Stimulated activated naive B cell treated with anti-CD40 and anti-IgM and Interleukin-4, amounts not matched to agents 10 μg/mL and 1 μg/mL and 100 μg/mL, for 72 hours (primary cell): ENCODE measurements around the gene GRK4.
A peak's percentile ranks its signal among the peaks of the same experiment; 100 is the strongest.
"Not testable (repeated sequence)": the region's sequence is repeated elsewhere in the genome, so short reads cannot be mapped to it uniquely, and the experiment has no call there.

Source experiments
- ATAC-seq, 2 donors: fragments of 150-1000 bp; cut with Tn5 transposase; replicated peaks; 2 replicates each; pipeline ENCODE4 v1.10.0; 2021; ENCODE audit warnings: moderate library complexity in 1 of 2
- DNase-seq: peaks from one replicate; pipeline ENCODE4 v3.0.0; 2021
- H3K27ac Mint-ChIP-seq: one replicate; pipeline ENCODE4 v1.8.0; 2022; ENCODE audit warnings: mild to moderate bottlenecking, mixed read lengths
- H3K27me3 Mint-ChIP-seq, 2 donors: one replicate each; pipeline ENCODE4 v1.8.0; 2022; ENCODE audit warnings: mixed read lengths in 2 of 2
- H3K36me3 Mint-ChIP-seq, 2 donors: one replicate each; pipeline ENCODE4 v1.8.0; 2022; ENCODE audit warnings: mixed read lengths in 2 of 2, mild to moderate bottlenecking in 1 of 2
- H3K4me1 Mint-ChIP-seq, 2 donors: one replicate each; pipeline ENCODE4 v1.8.0; 2022; ENCODE audit warnings: mixed read lengths in 2 of 2, mild to moderate bottlenecking in 1 of 2
- H3K4me3 Mint-ChIP-seq, 2 donors: one replicate each; pipeline ENCODE4 v1.8.0; 2022; ENCODE audit warnings: mild to moderate bottlenecking in 2 of 2, mixed read lengths in 2 of 2, moderate library complexity in 1 of 2
- H3K9me3 Mint-ChIP-seq, 2 donors: one replicate each; pipeline ENCODE4 v1.8.0; 2022; ENCODE audit warnings: mixed read lengths in 2 of 2, mild to moderate bottlenecking in 1 of 2

The GRK4 gene

DNA sequence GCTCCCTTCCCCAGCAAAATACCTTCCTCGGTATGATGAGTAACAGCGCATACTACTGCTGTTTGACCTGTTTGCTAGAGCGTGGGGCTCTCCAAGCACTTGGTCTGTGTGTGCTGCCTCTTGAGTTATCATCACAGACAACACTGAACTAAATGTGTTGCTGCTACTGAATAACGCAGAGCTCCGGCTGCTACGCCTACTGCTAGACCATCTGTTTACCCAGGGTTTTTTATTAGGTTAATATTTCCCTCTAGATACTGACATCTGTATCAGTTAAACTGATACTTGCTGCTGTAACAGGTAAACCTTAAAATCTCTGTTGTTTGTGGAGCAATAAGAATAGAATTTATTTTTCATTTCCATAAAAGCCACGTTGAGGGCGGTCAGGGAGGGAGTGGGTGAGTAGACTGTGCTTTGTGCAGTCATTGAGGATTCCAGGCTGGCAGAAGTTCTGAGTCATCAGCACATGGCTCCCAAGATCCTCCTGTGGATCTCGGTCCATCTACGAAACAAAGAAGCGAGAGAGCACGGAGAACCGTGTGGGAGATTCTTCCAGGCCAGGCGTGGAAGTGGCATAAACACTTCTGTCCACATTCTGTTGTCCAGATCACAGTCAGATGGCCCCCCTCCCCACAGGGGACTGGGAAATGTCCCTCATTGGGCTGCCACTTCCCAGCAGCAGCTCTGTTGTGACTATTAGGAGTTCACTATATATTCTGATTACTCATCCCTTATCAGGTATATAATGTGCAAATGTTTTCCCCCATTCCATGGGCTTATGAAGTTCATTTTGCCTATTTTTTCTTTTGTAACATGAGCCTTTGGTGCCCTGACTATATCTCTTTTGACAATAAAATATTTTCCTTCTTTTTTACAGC is 14.1 kb downstream of the GRK4 start:
- DNase-seq (no peak), ATAC-seq (no peak)
- Mint-ChIP-seq H3K4me3 (no peak overlapping the region), H3K27ac (no peak overlapping the region), H3K4me1 (peaks cover 0 to 3% of the 10 kb centered on the region in 2 donors), H3K36me3 (peaks cover 2 to 3% of the 10 kb centered on the region in 2 donors), H3K27me3 (no peaks in the 10 kb centered on the region), H3K9me3 (peaks cover 4 to 6% of the 10 kb centered on the region in 2 donors)

DNA sequence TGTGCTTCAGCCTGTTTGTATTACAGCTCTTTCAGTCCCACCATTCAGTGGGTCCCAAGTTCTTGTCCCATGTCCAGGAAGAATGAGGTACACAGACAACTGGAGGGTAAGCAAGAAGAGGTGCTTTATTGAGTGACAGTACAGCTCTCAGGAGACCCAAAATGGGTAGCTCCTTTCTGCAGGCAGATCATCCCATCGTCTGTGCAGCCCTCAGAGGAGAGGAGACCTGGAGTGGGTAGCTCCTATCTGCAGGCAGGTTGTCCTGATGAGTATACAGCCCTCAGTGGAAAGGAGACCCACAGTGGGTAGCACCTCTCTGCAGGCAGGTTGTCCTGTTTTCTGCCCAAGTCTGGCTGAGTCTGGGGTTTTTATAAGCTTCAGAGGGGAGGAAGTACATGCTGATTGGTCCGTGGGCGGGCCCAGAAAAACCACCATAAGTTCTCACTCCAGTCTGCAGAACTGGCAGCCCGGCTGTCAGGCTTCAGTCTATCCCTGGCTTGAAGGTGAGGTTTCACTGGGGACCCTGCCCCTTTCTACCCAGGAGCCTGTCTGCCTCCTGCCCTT is 18.0 kb downstream of the GRK4 start:
- Mint-ChIP-seq H3K36me3 (peaks cover 2 to 3% of the 10 kb centered on the region in 2 donors), H3K9me3 (peaks cover 7 to 10% of the 10 kb centered on the region in 2 donors), H3K4me1 (peaks cover 0 to 3% of the 10 kb centered on the region in 2 donors), H3K4me3 (no peak overlapping the region), H3K27me3 (peaks cover 0 to 6% of the 10 kb centered on the region in 2 donors), H3K27ac (no peak overlapping the region)
- ATAC-seq = no peak
- DNase-seq = no peak

DNA sequence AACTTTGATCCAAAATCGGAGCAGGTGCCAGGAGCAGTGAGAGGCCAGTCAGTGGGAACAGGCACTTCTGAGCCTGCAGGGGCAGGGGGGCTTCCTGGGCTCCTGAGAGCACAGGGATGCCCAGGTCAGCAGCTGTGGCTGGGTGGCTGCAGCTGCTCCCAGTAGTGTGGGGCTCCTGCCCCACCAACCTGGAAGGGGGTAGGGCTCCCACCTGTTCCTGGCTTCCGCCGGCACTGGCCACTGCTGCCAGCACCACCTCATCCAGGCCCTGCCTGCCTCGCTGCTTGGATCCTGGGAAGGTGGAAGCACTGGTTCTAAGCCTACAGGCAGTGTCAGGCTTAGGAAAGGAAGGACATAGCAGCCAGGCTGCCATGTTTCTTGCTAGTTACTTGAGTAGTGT is 18.6 kb downstream of the GRK4 start:
- no peak for DNase-seq
- H3K4me1 Mint-ChIP-seq = peaks cover 0 to 3% of the 10 kb centered on the region in 2 donors
- peaks cover 0 to 6% of the 10 kb centered on the region in 2 donors for H3K27me3 Mint-ChIP-seq

DNA sequence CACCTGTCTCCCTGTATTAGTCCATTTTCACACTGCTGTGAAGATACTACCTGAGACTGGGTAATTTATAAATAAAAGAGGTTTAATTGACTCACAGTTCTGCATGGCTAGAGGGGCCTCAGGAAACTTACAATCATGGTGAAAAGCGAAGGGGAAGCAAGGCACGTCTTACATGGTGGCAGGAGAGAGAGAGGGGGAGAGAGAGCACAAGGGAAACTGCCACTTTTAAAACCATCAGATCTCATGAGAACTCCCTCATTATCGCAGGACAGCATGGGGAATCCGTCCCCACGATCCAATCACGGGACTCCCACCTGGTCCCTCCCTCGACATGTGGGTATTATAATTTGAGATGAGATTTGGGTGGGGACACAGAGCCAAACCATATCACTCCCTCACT is 20.3 kb downstream of the GRK4 start:
- not testable (repeated sequence) for H3K27me3 Mint-ChIP-seq, ATAC-seq, H3K4me1 Mint-ChIP-seq, H3K36me3 Mint-ChIP-seq, DNase-seq, H3K27ac Mint-ChIP-seq, H3K4me3 Mint-ChIP-seq
- H3K9me3 Mint-ChIP-seq = peaks cover 8 to 10% of the 10 kb centered on the region in 2 donors

More for the DNA sequence above, 18.6 kb downstream of the GRK4 start:
- ATAC-seq = no peak
- no peak overlapping the region for H3K4me3 Mint-ChIP-seq
- peaks cover 2 to 3% of the 10 kb centered on the region in 2 donors for H3K36me3 Mint-ChIP-seq
- H3K27ac Mint-ChIP-seq = no peak overlapping the region
- H3K9me3 Mint-ChIP-seq = peaks cover 8 to 10% of the 10 kb centered on the region in 2 donors

DNA sequence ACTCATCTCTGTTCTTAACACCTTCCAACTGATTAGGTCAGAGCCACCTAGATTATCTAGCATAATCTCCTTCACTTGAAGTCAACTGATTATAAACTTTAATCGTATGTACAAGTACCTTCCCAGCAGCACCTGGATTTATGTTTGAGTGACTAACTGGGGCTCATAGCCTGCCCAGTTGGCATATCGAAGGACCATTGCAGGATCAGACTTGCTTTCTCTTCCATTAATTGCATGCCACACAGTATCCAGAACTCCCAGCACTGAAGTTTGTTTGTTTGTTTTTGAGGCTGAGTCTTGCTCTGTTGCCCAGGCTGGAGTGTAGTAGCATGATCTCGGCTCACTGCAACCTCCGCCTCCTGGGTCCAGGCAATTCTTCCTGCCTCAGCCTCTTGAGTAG is 27.9 kb downstream of the GRK4 start:
- ATAC-seq (no peak), DNase-seq (no peak)
- Mint-ChIP-seq H3K27ac (no peak overlapping the region), H3K36me3 (no peaks in the 10 kb centered on the region), H3K4me1 (no peaks in the 10 kb centered on the region), H3K4me3 (no peak overlapping the region), H3K27me3 (peaks cover 4 to 8% of the 10 kb centered on the region in 2 donors), H3K9me3 (peaks cover 0 to 1% of the 10 kb centered on the region in 2 donors)

DNA sequence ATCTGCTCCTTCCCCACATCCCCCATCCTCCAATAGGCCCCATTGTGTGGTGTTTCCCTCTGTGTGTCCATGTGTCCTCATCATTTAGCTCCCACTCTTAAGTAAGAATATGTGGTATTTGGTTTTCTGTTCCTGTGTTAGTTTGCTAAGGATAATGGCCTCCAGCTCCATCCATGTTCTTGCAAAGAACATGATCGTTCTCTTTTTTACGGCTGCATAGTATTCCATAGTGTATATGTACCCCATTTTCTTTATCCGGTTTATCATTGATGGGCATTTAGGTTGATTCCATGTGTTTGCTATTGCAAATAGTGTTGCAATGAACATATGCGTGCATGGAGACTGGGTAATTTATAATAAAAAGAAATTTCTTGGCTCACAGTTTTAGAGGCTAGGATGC is 31.5 kb downstream of the GRK4 start:
- Mint-ChIP-seq H3K4me3 (no peak overlapping the region), H3K9me3 (no peaks in the 10 kb centered on the region), H3K27me3 (no peaks in the 10 kb centered on the region), H3K36me3 (no peaks in the 10 kb centered on the region), H3K27ac (no peak overlapping the region), H3K4me1 (peaks cover 2 to 11% of the 10 kb centered on the region in 2 donors)
- no peak for DNase-seq
- ATAC-seq = no peak

DNA sequence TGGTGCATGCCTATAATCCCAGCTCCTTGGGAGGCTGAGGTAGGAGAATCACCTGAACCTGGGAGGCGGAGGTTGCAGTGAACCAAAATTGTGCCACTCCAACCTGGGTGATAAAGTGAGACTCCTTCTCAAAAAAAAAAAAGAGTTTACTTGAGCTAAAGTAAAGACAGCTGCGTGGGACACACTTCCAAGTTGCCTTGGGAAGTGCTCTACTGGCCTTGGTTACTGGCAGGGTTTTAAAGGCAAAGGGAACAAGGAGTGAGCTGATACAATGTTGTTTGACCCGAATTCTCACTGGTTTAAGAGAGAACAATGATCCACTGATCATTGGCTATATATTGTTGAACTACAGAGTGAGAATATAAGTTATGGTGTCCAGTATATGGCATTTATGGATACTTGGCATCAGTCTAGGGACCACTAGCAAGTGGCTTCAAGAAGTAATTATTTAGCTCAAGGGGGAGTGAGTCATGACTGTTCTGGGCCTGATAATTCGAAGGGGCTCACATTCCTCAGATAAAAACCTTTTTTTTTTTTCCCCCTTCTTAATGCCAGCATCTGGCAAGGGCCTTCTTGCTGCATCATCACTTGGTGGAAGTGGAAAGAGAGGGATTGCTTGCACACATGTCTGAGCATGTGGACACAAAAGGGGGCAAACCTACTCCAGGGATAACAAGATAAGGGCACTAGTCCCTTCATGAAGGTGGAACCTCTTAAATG is 32.3 kb downstream of the GRK4 start:
- Mint-ChIP-seq H3K27me3 (no peaks in the 10 kb centered on the region), H3K9me3 (no peaks in the 10 kb centered on the region), H3K27ac (no peak overlapping the region), H3K36me3 (no peaks in the 10 kb centered on the region), H3K4me3 (no peak overlapping the region), H3K4me1 (peaks cover 3 to 19% of the 10 kb centered on the region in 2 donors)
- no peak for DNase-seq
- no peak for ATAC-seq

DNA sequence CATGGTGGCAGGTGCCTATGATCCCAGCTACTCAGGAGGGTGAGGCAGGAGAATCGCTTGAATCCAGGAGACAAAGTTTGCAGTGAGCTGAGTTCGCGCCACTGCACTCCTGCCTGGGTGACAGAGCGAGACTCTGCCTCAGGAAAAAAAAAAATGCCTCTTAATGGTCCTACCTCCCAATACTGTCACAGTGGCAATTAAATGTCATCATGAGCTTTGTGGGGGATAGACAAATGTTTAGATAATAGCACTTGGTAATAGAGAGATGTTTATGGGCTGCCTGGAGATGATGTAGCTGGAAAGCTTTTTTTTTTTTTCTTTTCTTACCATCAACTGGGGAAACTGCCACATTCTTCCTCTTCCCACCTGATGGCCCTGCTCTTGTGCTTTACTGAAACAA is 33.0 kb downstream of the GRK4 start:
- Mint-ChIP-seq H3K9me3 (no peaks in the 10 kb centered on the region), H3K27ac (no peak overlapping the region), H3K36me3 (no peaks in the 10 kb centered on the region), H3K27me3 (no peaks in the 10 kb centered on the region), H3K4me1 (peaks cover 3 to 19% of the 10 kb centered on the region in 2 donors), H3K4me3 (no peak overlapping the region)
- no peak for DNase-seq
- no peak for ATAC-seq

DNA sequence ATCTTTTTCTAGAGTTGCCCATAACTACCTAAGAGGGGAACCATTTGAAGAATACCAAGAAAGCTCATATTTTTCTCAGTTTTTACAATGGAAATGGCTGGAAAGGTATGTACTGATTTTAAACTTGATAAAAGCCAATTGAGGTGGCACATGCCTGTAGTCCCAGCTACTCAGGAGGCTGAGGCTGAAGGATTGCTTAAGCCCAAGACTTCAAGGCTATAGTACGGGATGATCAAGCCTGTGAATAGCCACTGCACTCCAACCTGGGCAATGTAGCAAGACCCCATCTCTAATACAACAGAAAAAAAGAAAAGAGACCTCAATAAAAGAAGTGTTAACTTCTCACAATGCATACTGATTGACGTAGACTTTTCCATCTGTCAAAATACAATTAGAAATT is 44.4 kb downstream of the GRK4 start:
- Mint-ChIP-seq H3K4me1 (no peaks in the 10 kb centered on the region), H3K4me3 (no peak overlapping the region), H3K27me3 (no peaks in the 10 kb centered on the region), H3K36me3 (no peaks in the 10 kb centered on the region), H3K27ac (no peak overlapping the region), H3K9me3 (no peaks in the 10 kb centered on the region)
- no peak for ATAC-seq
- DNase-seq = no peak

DNA sequence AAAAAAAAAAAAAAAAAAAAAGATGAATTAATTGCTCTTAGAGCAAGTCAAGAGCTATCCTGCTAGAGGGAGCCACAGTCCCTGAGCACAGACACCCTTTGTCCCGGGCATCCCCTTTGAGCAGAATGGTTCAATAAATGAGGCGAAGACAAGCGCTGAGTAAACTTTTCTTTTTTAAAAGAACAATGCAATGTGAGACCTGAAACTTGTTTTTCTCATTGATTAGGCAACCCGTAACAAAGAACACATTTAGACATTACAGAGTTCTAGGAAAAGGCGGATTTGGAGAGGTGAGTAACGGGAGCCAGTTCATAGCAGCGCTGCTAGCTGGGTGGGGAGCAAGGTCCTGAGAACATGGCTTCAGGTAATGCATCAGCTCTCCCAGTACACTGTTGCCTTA is 46.1 kb downstream of the GRK4 start:
- DNase-seq = no peak
- no peaks in the 10 kb centered on the region for H3K36me3 Mint-ChIP-seq
- ATAC-seq = peak; percentile 38 to 61
- H3K27me3 Mint-ChIP-seq = no peaks in the 10 kb centered on the region
- no peak overlapping the region for H3K4me3 Mint-ChIP-seq
- peaks cover 7% of the 10 kb centered on the region in 2 donors for H3K4me1 Mint-ChIP-seq
- H3K27ac Mint-ChIP-seq = no peak overlapping the region
- H3K9me3 Mint-ChIP-seq = no peaks in the 10 kb centered on the region

DNA sequence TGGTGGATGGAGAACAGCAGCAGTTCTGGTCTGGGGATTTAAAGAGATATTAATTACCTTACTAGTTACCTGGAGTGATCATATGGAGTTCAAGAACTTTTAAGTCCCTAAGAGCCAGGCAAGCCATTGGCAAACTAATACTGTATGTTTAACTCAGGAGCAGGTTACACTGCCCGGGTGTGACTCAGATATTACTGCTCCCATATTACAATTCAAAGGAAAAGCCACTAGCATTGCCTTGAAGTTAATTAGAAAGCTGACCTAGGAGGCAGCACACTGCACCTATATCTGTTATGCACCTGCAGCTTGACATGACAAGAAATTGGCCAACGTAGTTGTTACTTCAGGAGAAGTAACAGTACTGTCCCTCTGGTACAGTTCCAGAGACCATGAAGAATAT is 47.2 kb downstream of the GRK4 start:
- H3K4me3 Mint-ChIP-seq = no peak overlapping the region
- H3K36me3 Mint-ChIP-seq = no peaks in the 10 kb centered on the region
- no peak overlapping the region for H3K27ac Mint-ChIP-seq
- DNase-seq (no peak), ATAC-seq (no peak)
- H3K4me1 Mint-ChIP-seq = peaks cover 7% of the 10 kb centered on the region in 2 donors
- no peaks in the 10 kb centered on the region for H3K9me3 Mint-ChIP-seq
- H3K27me3 Mint-ChIP-seq = no peaks in the 10 kb centered on the region

DNA sequence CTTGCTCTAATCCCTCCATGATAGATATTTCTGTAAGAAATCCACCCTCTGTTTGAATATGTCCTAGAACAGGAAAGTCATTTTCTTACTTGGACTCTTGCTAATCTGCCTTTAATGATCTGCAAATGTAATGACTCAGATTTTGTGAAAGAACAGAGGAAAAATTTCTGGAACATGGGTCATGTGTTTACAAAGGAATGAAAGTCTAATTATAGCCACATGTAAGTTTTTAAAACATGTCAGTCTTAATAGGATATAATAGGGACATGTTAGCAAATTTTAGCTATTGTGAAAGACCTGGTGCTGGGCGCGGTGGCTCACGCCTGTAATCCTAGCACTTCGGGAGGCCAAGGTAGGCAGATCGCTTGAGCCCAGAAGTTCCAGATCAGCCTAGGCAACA is 47.6 kb downstream of the GRK4 start:
- DNase-seq = no peak
- H3K9me3 Mint-ChIP-seq = no peaks in the 10 kb centered on the region

DNA sequence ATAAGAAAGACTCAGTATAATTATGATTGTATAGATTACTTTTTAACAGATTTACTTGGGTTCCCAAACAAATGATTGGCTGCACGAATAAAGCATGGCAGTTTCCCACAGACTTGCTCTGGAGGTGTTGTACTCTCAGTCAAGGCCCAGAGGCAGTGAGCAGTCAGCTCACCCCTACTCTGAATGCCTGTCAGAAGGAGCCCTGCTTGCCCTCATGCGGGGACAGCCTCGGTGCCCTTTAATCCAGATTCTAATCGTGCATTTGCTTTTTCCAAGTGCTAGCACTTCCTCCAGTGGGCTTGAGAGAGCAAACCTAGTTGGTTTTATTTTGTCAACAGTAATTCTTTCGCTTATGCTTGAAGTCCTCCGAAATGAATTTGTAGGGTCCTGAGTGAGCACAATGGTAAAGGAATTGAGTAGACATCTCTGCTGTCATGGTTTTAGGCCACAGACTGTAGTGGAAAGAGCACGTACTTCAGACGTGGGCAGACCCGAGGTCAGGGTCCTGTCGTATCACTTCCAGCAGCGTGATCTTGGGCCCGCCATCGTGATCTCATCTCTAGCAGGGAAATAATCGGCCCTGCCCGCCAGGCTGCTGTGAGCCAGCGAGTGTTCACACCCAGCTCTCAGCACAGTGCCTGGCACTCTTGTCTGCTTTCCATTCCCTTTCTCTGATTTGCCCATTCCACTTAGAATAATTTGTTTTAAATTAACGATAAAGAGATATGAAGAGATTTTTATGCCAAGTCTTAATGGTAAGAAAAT is 48.3 kb downstream of the GRK4 start:
- no peak overlapping the region for H3K27ac Mint-ChIP-seq
- DNase-seq = no peak

More for the DNA sequence above, 47.6 kb downstream of the GRK4 start:
- Mint-ChIP-seq H3K27me3 (no peaks in the 10 kb centered on the region), H3K4me3 (no peak overlapping the region), H3K4me1 (peaks cover 7% of the 10 kb centered on the region in 2 donors), H3K36me3 (no peaks in the 10 kb centered on the region), H3K27ac (no peak overlapping the region)
- ATAC-seq = no peak

DNA sequence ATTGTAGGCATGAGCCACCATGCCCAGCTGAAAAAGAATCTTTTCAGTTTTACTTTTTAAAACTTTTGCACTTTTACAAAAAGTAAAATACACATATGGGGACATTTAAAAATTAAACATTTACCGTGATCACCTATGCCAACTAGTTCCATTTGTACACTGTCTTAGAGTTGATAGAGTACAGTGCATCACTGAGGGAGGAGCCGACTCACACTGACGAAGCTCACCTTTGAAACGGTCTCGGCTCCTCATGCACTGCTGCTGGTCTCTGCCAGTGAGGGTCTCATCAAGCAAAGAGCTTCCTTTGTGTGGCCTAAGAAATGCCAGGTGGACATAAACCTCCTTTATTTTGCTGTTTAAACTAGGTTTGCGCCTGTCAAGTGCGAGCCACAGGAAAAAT is 50.0 kb downstream of the GRK4 start:
- Mint-ChIP-seq H3K4me1 (peaks cover 7% of the 10 kb centered on the region in 2 donors), H3K27me3 (no peaks in the 10 kb centered on the region), H3K36me3 (no peaks in the 10 kb centered on the region), H3K9me3 (no peaks in the 10 kb centered on the region), H3K27ac (no peak overlapping the region), H3K4me3 (no peak overlapping the region)
- ATAC-seq (no peak), DNase-seq (no peak)

More for the DNA sequence above, 48.3 kb downstream of the GRK4 start:
- no peak for ATAC-seq
- peaks cover 7% of the 10 kb centered on the region in 2 donors for H3K4me1 Mint-ChIP-seq
- no peaks in the 10 kb centered on the region for H3K9me3 Mint-ChIP-seq
- no peaks in the 10 kb centered on the region for H3K36me3 Mint-ChIP-seq
- H3K4me3 Mint-ChIP-seq = no peak overlapping the region
- no peaks in the 10 kb centered on the region for H3K27me3 Mint-ChIP-seq
